ENCODE data around the gene PCDHA2.

Gene PCDHA2

GRCh38 chr5:140794595-140795258 is at the start of gene PCDHA2:
Gene PCDHA2 (plus strand): TSS chr5:140794852.
- Histone ChIP-seq H3K36me3 (no peaks in the 10 kb centered on the region), H3K9me3 (ENCODE audit: severe bottlenecking) (no peaks in the 10 kb centered on the region), H3K27me3 (ENCODE audit: insufficient read depth, low read depth, severe bottlenecking) (no peaks in the 10 kb centered on the region), H3K27ac (no peak within 1 kb of the TSS), H3K4me3 (ENCODE audit: low read depth, low read length) (no peak within 1 kb of the TSS)
- no peak for TF ChIP-seq CTCF (IDR thresholded peaks at IDR 0.05; ENCODE audit: low read depth, low read length)
- DNase-seq, result no peak

GRCh38 chr5:140753561-140753960 is 41.1 kb upstream of the PCDHA2 start:
- H3K36me3 ChIP-seq, result no peaks in the 10 kb centered on the region

GRCh38 chr5:140764177-140764973 is 30.3 kb upstream of the PCDHA2 start:
- Histone ChIP-seq H3K27ac (no peak overlapping the region), H3K4me3 (ENCODE audit: low read depth, low read length) (no peak overlapping the region), H3K9me3 (ENCODE audit: severe bottlenecking) (peaks cover 60% of the 10 kb centered on the region), H3K27me3 (ENCODE audit: insufficient read depth, low read depth, severe bottlenecking) (no peaks in the 10 kb centered on the region), H3K36me3 (no peaks in the 10 kb centered on the region)
- no peak for DNase-seq
- no peak for TF ChIP-seq CTCF (IDR thresholded peaks at IDR 0.05; ENCODE audit: low read depth, low read length)

More at GRCh38 chr5:140753561-140753960, 41.1 kb upstream of the PCDHA2 start:
- TF ChIP-seq CTCF (IDR thresholded peaks at IDR 0.05; ENCODE audit: low read depth, low read length), result no peak
- Histone ChIP-seq H3K9me3 (ENCODE audit: severe bottlenecking) (peaks cover 28% of the 10 kb centered on the region), H3K4me3 (ENCODE audit: low read depth, low read length) (no peak overlapping the region), H3K27ac (no peak overlapping the region), H3K27me3 (ENCODE audit: insufficient read depth, low read depth, severe bottlenecking) (no peaks in the 10 kb centered on the region)
- DNase-seq, result no peak

- Histone ChIP-seq H3K27ac (no peak overlapping the region), H3K36me3 (no peaks in the 10 kb centered on the region), H3K27me3 (ENCODE audit: insufficient read depth, low read depth, severe bottlenecking) (no peaks in the 10 kb centered on the region), H3K9me3 (ENCODE audit: severe bottlenecking) (peaks cover 43% of the 10 kb centered on the region), H3K4me3 (ENCODE audit: low read depth, low read length) (no peak overlapping the region)
- DNase-seq, result no peak
- no peak for TF ChIP-seq CTCF (IDR thresholded peaks at IDR 0.05; ENCODE audit: low read depth, low read length)
Measured at GRCh38 chr5:140767444-140767843, 27.2 kb upstream of the PCDHA2 start.

- Histone ChIP-seq H3K4me3 (ENCODE audit: low read depth, low read length) (no peak overlapping the region), H3K27me3 (ENCODE audit: insufficient read depth, low read depth, severe bottlenecking) (no peaks in the 10 kb centered on the region), H3K9me3 (ENCODE audit: severe bottlenecking) (peaks cover 34% of the 10 kb centered on the region), H3K36me3 (no peaks in the 10 kb centered on the region), H3K27ac (no peak overlapping the region)
- no peak for DNase-seq
- TF ChIP-seq CTCF (IDR thresholded peaks at IDR 0.05; ENCODE audit: low read depth, low read length), result no peak
Measured at GRCh38 chr5:140780512-140780911, 14.1 kb upstream of the PCDHA2 start.
